ENCODE results near the gene TWNK. TPM values are rescaled to one million over a fixed set of nuclear protein-coding genes. Genes with fewer than 3 reads are reported as not detected.

Gene TWNK
- total and polyA plus RNA-seq, 2 of the 4 experiments (the other 2 are of a cell fraction): 7.7 to 8.8 TPM

DNA sequence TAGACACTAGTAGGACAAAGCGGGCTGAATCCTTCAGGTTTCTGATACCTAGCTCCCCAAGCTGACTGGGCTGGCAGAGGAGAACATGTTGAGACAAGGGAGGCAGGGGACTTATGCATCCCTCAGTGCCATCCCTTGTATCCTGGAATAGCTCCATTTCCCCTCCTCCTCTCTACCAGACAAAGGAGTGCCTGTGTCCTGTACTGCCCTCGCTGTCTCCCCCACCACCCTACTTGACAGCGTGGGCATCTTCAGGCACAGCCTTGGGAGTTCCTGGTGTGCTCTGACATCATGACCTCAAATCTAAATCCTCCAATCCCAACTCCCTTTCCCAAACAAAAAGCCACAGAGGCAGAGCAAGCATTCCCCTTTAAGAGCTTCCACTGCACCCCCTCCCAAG is 52.7 kb downstream of the TWNK start:
- Histone ChIP-seq H3K56ac (ENCODE audit: extremely low read depth, insufficient read depth, low read length) (no peak overlapping the region), H3K23ac (ENCODE audit: low read depth, low read length) (no peak overlapping the region), H3K79me1 (ENCODE audit: low read depth in 1 of 2, low read length in 2 of 2) (peaks cover 16 to 33% of the 10 kb centered on the region in 2 experiments), H2BK15ac (ENCODE audit: low read depth, low read length) (no peak overlapping the region), H2BK120ac (ENCODE audit: low read depth, low read length) (no peak overlapping the region), H3K18ac (ENCODE audit: low read depth, low read length) (no peak overlapping the region), H3K36me3 (ENCODE audit: control insufficient read depth, insufficient read depth, low read length) (peaks cover 45% of the 10 kb centered on the region), H3K27me3 (ENCODE audit: control insufficient read depth, insufficient read depth, low read length) (no peaks in the 10 kb centered on the region), H3K4me3 (ENCODE audit: insufficient read depth, low read depth, low read length) (no peak overlapping the region), H2BK20ac (ENCODE audit: low read depth, low read length) (no peak overlapping the region), H3K14ac (replicated peaks; ENCODE audit: low read depth, low read length) (no peak overlapping the region), H2BK5ac (ENCODE audit: low read depth, low read length, poor library complexity, severe bottlenecking) (no peak overlapping the region), H3K9ac (ENCODE audit: low read depth, low read length) (no peak overlapping the region), H3K4me1 (ENCODE audit: control insufficient read depth, insufficient read depth, low read length) (peaks cover 10% of the 10 kb centered on the region), H4K20me1 (ENCODE audit: insufficient read depth, low read length) (peaks cover 16% of the 10 kb centered on the region; the same call in 1 of the 2 replicates), H2AK5ac (ENCODE audit: low read depth, low read length) (no peak overlapping the region), H3K4ac (ENCODE audit: low read depth, low read length) (no peak overlapping the region), H2AK9ac (replicated peaks; ENCODE audit: low read depth, low read length, poor library complexity) (no peak overlapping the region), H3K4me2 (ENCODE audit: low read depth, low read length) (no peak overlapping the region), H4K5ac (ENCODE audit: low read depth, low read length) (no peak overlapping the region), H4K8ac (ENCODE audit: low read depth in 2 of 2, low read length in 2 of 2) (no peak overlapping the region), H2AFZ (replicated peaks; ENCODE audit: low read length, poor library complexity) (no peak overlapping the region), H3K9me1 (ENCODE audit: insufficient read depth, low read length) (peaks cover 2% of the 10 kb centered on the region; the same call in 1 of the 2 replicates), H3K27ac (ENCODE audit: insufficient read depth, low read length) (no peak overlapping the region), H3K9me3 (ENCODE audit: control insufficient read depth, insufficient read depth, low read length) (no peaks in the 10 kb centered on the region), H4K91ac (ENCODE audit: insufficient read depth, low read depth, low read length) (no peak overlapping the region)
- DNase-seq (no peak), ATAC-seq (ENCODE audit: low read depth) (no peak)
- dilution Hi-C loops (cut with HindIII; ENCODE audit: low sequenced_read_pairs, unreplicated experiment) (no loop called here), intact Hi-C loops (cut with micrococcal nuclease) (no loop called here), in situ Hi-C loops (cut with MboI; ENCODE audit: low sequenced_read_pairs) (no loop called here)
- TF ChIP-seq MAFK (IDR thresholded peaks at IDR 0.05; ENCODE audit: low read depth, low read length) (no peak), MXI1 (IDR thresholded peaks at IDR 0.05; ENCODE audit: borderline replicate concordance, low read depth, low read length) (no peak), POLR2A (IDR thresholded peaks at IDR 0.05; ENCODE audit: low read depth, low read length) (no peak), RFX5 (IDR thresholded peaks at IDR 0.05; ENCODE audit: low read depth, low read length) (no peak), NFE2L2 (IDR thresholded peaks at IDR 0.05; ENCODE audit: low read depth, low read length) (no peak), FOS (IDR thresholded peaks at IDR 0.05; ENCODE audit: low read depth, low read length) (no peak), BHLHE40 (IDR thresholded peaks at IDR 0.05; ENCODE audit: low read depth, low read length) (no peak), CEBPB (IDR thresholded peaks at IDR 0.05; ENCODE audit: low read depth, low read length) (no peak), CTCF (conservative IDR thresholded peaks at IDR 0.05; ENCODE audit: low read depth, low read length) (no peak), RCOR1 (IDR thresholded peaks at IDR 0.05; ENCODE audit: insufficient replicate concordance, low read length) (no peak), RAD21 (IDR thresholded peaks at IDR 0.05; ENCODE audit: low read length) (no peak), MAZ (IDR thresholded peaks at IDR 0.05; ENCODE audit: borderline replicate concordance, low read depth, low read length) (no peak)
- TF ChIP-seq, protein P1, sequence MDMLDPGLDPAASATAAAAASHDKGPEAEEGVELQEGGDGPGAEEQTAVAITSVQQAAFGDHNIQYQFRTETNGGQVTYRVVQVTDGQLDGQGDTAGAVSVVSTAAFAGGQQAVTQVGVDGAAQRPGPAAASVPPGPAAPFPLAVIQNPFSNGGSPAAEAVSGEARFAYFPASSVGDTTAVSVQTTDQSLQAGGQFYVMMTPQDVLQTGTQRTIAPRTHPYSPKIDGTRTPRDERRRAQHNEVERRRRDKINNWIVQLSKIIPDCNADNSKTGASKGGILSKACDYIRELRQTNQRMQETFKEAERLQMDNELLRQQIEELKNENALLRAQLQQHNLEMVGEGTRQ (IDR thresholded peaks at IDR 0.05; ENCODE audit: low read depth, low read length): no peak
- TF ChIP-seq, protein P2, sequence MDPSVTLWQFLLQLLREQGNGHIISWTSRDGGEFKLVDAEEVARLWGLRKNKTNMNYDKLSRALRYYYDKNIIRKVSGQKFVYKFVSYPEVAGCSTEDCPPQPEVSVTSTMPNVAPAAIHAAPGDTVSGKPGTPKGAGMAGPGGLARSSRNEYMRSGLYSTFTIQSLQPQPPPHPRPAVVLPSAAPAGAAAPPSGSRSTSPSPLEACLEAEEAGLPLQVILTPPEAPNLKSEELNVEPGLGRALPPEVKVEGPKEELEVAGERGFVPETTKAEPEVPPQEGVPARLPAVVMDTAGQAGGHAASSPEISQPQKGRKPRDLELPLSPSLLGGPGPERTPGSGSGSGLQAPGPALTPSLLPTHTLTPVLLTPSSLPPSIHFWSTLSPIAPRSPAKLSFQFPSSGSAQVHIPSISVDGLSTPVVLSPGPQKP (IDR thresholded peaks at IDR 0.05; ENCODE audit: borderline replicate concordance, low read depth, low read length): no peak
- ChIA-PET POLR2A (ENCODE audit: unreplicated experiment) (interaction anchor here (0.6 kb wide), 1 partner anchor 13 kb away, joined by 5 read pairs; no protein-coding TSS in a partner anchor), CTCF (interaction anchor here (0.5 to 1.6 kb wide), 3 partner anchors 9 to 71 kb away, joined by 3 to 11 read pairs (median 4); no protein-coding TSS in a partner anchor)
- BruUV-seq (replicated peaks): no TSS peak
- WGBS, 2 experiments (ENCODE audit: extremely low coverage in 2 of 2, insufficient read length in 1 of 2): 67% methylated on average over 2 of the region's 3 CpGs; no CpG with 5 or more reads in 1 of the 2 experiments
